Gastroesophageal sphincter (tissue), 3 donors: Measurements from ENCODE around the gene ALDH1A1.

ENCODE experiments used
- CTCF ChIP-seq, 4 experiments: fragments of 200-600 bp in 2 of 4; fragments of 450-650 bp in 2 of 4; sonication (generic) in 1 of 4; IDR thresholded peaks; one replicate each; pipeline ENCODE4 v1.5.1; 2017 to 2019; ENCODE audit warnings: antibody characterized with exemption in 4 of 4, mild to moderate bottlenecking in 2 of 4, moderate library complexity in 2 of 4
- POLR2A ChIP-seq, 2 donors: fragments of 450-650 bp; IDR thresholded peaks; one replicate each; pipeline ENCODE4 v1.6.1; 2017; ENCODE audit warnings: antibody characterized with exemption in 2 of 2, mild to moderate bottlenecking in 2 of 2, moderate library complexity in 1 of 2
- POLR2AphosphoS5 ChIP-seq: sonication (generic); formaldehyde crosslinking; IDR thresholded peaks from one replicate; pipeline ENCODE4 v1.6.1; 2017; ENCODE audit warnings: antibody characterized with exemption

GRCh38 chr9:72990397-72991182 is 37.7 kb upstream of the ALDH1A1 start:
- TF ChIP-seq CTCF (IDR thresholded peaks at IDR 0.05) (no peak), POLR2A (IDR thresholded peaks at IDR 0.05) (no peak), POLR2AphosphoS5 (no peak)
